OCI-LY7 (cell line): Measurements from ENCODE around the gene PGGHG. TPM values are rescaled to one million over a fixed set of nuclear protein-coding genes. Genes with fewer than 3 reads are reported as not detected.
"Not testable (repeated sequence)": the region's sequence is repeated elsewhere in the genome, so short reads cannot be mapped to it uniquely, and the experiment has no call there.

Source experiments
- BruUV-seq: library from RNA; stranded (reverse); fragments of 400-500 nt; replicated peaks from 2 replicates; lab custom pipeline; 2021; lab: Mats Ljungman, UMichigan
- CTCF ChIA-PET: fragments of 300-600 bp; sonication (Branson Sonifier 250); formaldehyde crosslinking; loops from one replicate; lab custom pipeline; 2022; ENCODE audit warnings: antibody characterized with exemption; ENCODE audit not compliant: unreplicated experiment; lab: Charles Lee
- POLR2A ChIA-PET: fragments of 300-600 bp; sonication (Branson Sonifier 250); formaldehyde crosslinking; loops from one replicate; lab custom pipeline; 2022; ENCODE audit warnings: antibody characterized with exemption; lab: Charles Lee
- DNase-seq: peaks from one replicate; pipeline ENCODE4 v3.0.0-alpha.2; 2015; ENCODE audit warnings: low spot score
- H2AFZ ChIP-seq: fragments of 200-600 bp; sonication (generic), shearing (Covaris generic); 2 replicates; pipeline ENCODE4 v1.6.1; 2014; ENCODE audit warnings: mild to moderate bottlenecking, antibody characterized with exemption, low read length, moderate library complexity
- H3K27ac ChIP-seq: fragments of 200-600 bp; sonication (generic); 2 replicates; pipeline ENCODE4 v1.5.1; 2014; ENCODE audit warnings: mixed run types, low read depth, mild to moderate bottlenecking, moderate library complexity, low read length, inconsistent platforms; ENCODE audit not compliant: poor library complexity, severe bottlenecking
- H3K36me3 ChIP-seq: fragments of 200-600 bp; sonication (generic); 2 replicates; pipeline ENCODE4 v1.6.1; 2014; ENCODE audit warnings: mild to moderate bottlenecking, antibody characterized with exemption, low read length, moderate library complexity, mixed read lengths; ENCODE audit not compliant: insufficient read depth
- H3K4me1 ChIP-seq: fragments of 200-600 bp; sonication (generic); 2 replicates; pipeline ENCODE4 v1.5.1; 2014; ENCODE audit warnings: mild to moderate bottlenecking, low read length; ENCODE audit not compliant: insufficient read depth, poor library complexity, severe bottlenecking
- H3K4me2 ChIP-seq: fragments of 200-600 bp; sonication (generic); 2 replicates; pipeline ENCODE4 v1.6.1; 2014; ENCODE audit warnings: mild to moderate bottlenecking, low read length
- H3K4me3 ChIP-seq: fragments of 200-600 bp; sonication (generic); 2 replicates; pipeline ENCODE4 v1.5.1; 2014; ENCODE audit warnings: mild to moderate bottlenecking, low read depth, low read length; ENCODE audit not compliant: poor library complexity, severe bottlenecking
- H3K79me2 ChIP-seq: fragments of 200-600 bp; sonication (generic); 2 replicates; pipeline ENCODE4 v1.6.1; 2016; ENCODE audit warnings: low read depth, mild to moderate bottlenecking, low read length, moderate library complexity, mixed read lengths; ENCODE audit not compliant: insufficient read depth
- H3K9me2 ChIP-seq: fragments of 200-600 bp; sonication (generic); 2 replicates; pipeline ENCODE4 v1.6.1; 2016; ENCODE audit warnings: mild to moderate bottlenecking, low read length, mixed read lengths; ENCODE audit not compliant: insufficient read depth
- H3K9me3 ChIP-seq: fragments of 200-600 bp; sonication (generic); 2 replicates; pipeline ENCODE4 v1.6.1; 2014; ENCODE audit warnings: mild to moderate bottlenecking, mixed run types, low read length, mixed read lengths
- H4K20me1 ChIP-seq: fragments of 200-600 bp; sonication (generic); 2 replicates; pipeline ENCODE4 v1.6.1; 2014; ENCODE audit warnings: mild to moderate bottlenecking, antibody characterized with exemption, low read length, moderate library complexity, mixed read lengths; ENCODE audit not compliant: insufficient read depth
- EZH2phosphoT487 ChIP-seq: fragments of 200-600 bp; sonication (generic); IDR thresholded peaks from 2 replicates; pipeline ENCODE4 v1.6.1; 2018; ENCODE audit warnings: low read depth, borderline replicate concordance, mild to moderate bottlenecking, mixed run types, antibody characterized with exemption, low read length, moderate library complexity, mixed read lengths
- intact Hi-C: fragments of 100-400 bp; cut with micrococcal nuclease; formaldehyde crosslinking; loops from one replicate; pipeline ENCODE4 v1.10.0; 2022; ENCODE audit not compliant: unreplicated experiment
- total RNA-seq, 2 experiments: library from RNA; depleted of rRNA in 1 of 2; stranded (reverse); fragments of >200 nt in 1 of 2; shearing (Covaris generic) in 1 of 2; gene quantifications; 2 replicates each; pipeline ENCODE4 v1.2.3, GENCODE V29; 2014 to 2022
- TF ChIP-seq, protein P1 (sequence below): fragments of 200-600 bp; sonication (generic); conservative IDR thresholded peaks from 2 replicates; pipeline ENCODE4 v1.5.1; 2014; ENCODE audit warnings: mild to moderate bottlenecking, antibody characterized with exemption, low read length, moderate library complexity, mixed read lengths

Gene PGGHG
- total RNA-seq, 2 experiments from 2014 or later = 0.93 to 6.3 TPM

DNA sequence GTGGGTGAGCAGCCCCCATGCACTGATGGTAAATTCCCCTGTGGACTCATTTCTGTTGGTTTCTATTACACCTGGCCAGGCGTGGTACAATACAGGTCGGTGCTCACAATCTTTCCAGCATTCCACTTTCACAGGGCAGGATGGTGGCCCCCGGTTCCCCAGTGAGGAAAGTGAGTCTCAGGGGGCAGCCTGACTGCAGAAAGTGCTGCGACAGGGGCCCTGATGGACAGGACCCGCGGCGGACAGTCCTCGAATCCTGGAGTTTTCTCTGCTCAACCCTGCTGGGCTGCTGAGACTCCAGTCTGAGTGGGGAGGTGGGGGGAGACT lies 3.1 kb upstream of the PGGHG start:
- Histone ChIP-seq H3K4me2 (no peak overlapping the region), H3K36me3 (no peaks in the 10 kb centered on the region), H3K79me2 (no peaks in the 10 kb centered on the region), H3K27ac (no peak overlapping the region), H2AFZ (no peak overlapping the region), H4K20me1 (no peaks in the 10 kb centered on the region), H3K9me2 (no peaks in the 10 kb centered on the region), H3K4me3 (no peak overlapping the region), H3K4me1 (no peaks in the 10 kb centered on the region), H3K9me3 (no peaks in the 10 kb centered on the region)
- ChIA-PET POLR2A (no interaction called here), CTCF (no interaction called here)
- no TSS peak for BruUV-seq
- TF ChIP-seq EZH2phosphoT487 = no peak
- TF ChIP-seq, protein P1, sequence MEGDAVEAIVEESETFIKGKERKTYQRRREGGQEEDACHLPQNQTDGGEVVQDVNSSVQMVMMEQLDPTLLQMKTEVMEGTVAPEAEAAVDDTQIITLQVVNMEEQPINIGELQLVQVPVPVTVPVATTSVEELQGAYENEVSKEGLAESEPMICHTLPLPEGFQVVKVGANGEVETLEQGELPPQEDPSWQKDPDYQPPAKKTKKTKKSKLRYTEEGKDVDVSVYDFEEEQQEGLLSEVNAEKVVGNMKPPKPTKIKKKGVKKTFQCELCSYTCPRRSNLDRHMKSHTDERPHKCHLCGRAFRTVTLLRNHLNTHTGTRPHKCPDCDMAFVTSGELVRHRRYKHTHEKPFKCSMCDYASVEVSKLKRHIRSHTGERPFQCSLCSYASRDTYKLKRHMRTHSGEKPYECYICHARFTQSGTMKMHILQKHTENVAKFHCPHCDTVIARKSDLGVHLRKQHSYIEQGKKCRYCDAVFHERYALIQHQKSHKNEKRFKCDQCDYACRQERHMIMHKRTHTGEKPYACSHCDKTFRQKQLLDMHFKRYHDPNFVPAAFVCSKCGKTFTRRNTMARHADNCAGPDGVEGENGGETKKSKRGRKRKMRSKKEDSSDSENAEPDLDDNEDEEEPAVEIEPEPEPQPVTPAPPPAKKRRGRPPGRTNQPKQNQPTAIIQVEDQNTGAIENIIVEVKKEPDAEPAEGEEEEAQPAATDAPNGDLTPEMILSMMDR = no peak
- intact Hi-C loops = no loop called here
- no peak for DNase-seq

DNA sequence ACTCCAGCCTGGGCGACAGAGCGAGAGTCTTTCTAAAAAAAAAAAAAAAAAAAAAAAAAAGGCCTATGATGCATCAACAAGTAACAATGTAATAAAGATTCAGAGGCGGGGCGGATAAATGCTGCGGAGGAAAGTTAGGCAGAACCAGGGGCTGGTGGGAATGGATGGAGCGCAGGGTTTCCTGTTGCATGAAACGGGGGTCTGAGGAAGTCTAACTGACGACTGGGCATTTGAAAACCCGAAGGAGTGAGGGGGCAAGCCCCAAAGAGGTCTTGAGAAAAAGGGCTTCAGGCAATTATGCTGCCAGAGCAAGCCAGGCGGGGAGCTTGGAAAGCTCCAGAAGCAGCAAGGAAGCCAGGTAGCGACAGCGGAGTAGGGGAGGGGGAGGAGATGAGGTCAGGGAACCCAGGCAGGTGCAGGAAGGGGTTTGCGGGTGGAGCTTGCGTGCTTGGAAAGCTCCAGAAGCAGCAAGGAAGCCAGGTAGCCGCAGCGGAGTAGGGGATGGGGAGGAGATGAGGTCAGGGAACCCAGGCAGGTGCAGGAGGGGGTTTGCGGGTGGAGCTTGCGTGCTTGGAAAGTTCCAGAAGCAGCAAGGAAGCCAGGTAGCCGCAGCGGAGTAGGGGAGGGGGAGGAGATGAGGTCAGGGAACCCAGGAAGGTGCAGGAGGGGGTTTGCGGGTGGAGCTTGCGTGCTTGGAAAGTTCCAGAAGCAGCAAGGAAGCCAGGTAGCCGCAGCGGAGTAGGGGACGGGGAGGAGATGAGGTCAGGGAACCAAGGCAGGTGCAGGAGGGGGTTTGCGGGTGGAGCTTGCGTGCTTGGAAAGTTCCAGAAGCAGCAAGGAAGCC lies 1.7 kb upstream of the PGGHG start:
- intact Hi-C loops, H2AFZ ChIP-seq, H3K27ac ChIP-seq, H3K9me3 ChIP-seq, BruUV-seq, DNase-seq, H4K20me1 ChIP-seq, H3K36me3 ChIP-seq, CTCF ChIA-PET, H3K79me2 ChIP-seq, H3K9me2 ChIP-seq, H3K4me2 ChIP-seq, H3K4me3 ChIP-seq, H3K4me1 ChIP-seq: not testable (repeated sequence)
- POLR2A ChIA-PET = interaction anchor here (0.8 kb wide), 1 partner anchor 11 kb away, joined by 3 read pairs; no protein-coding TSS in a partner anchor

DNA sequence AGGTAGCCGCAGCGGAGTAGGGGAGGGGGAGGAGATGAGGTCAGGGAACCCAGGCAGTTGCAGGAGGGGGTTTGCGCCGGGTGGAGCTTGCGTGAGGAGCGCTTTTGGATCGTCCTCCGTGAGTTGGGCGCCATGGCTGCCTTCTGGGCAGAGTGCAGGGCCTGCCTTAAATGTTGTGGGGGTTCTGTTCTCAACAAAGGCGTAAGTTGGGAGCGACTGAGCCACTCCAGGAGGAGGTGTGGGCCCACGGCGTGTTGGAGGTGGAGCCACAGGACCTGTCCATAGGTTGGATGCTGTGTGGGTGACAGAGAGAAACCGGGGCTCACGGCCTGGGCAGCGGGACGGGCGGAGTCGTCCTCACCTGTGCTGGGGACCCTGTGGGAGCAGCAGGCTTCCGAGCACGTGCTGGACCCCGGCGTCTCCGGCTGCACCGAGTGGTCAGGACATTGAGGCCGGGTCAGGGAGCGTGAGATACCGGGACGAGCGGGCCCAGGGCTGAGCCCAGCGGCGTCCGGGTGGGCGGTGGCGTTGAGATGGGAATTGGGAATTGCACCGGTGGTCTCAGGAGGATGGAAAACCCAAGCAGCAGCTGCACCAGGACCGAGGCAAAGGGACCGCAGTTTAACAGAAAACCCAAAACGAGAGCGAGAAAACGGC lies 977 bp upstream of the PGGHG start:
- ChIA-PET CTCF (no interaction called here), POLR2A (interaction anchor here (0.8 kb wide), 1 partner anchor 12 kb away, joined by 3 read pairs; no protein-coding TSS in a partner anchor)
- no peak; the same call in 1 of the 2 replicates for TF ChIP-seq EZH2phosphoT487
- TF ChIP-seq, protein P1 = no peak
- no peaks in the 10 kb centered on the region for H3K4me1 ChIP-seq
- no peak overlapping the region for H2AFZ ChIP-seq
- H3K27ac ChIP-seq = no peak overlapping the region
- BruUV-seq = no TSS peak
- no peaks in the 10 kb centered on the region for H4K20me1 ChIP-seq
- H3K4me3 ChIP-seq = no peak overlapping the region
- no peak for DNase-seq
- H3K4me2 ChIP-seq = peak overlapping the region; percentile 34; the same call in 1 of the 2 replicates
- intact Hi-C loops = no loop called here
- H3K9me2 ChIP-seq = no peaks in the 10 kb centered on the region
- H3K36me3 ChIP-seq = no peaks in the 10 kb centered on the region
- H3K79me2 ChIP-seq = no peaks in the 10 kb centered on the region
- no peaks in the 10 kb centered on the region for H3K9me3 ChIP-seq
